ENCODE results near the gene FHOD3.

- TF ChIP-seq CTCF (IDR thresholded peaks at IDR 0.05; ENCODE audit: insufficient read depth, low read length) (no peak), SPI1 (IDR thresholded peaks at IDR 0.05; ENCODE audit: borderline replicate concordance, low read depth) (no peak), REST (IDR thresholded peaks at IDR 0.05; ENCODE audit: insufficient replicate concordance, low read depth) (no peak), POLR2AphosphoS5 (IDR thresholded peaks at IDR 0.05; ENCODE audit: low read depth) (no peak)
These were observed 221.8 kb downstream of the FHOD3 start for GRCh38 chr18:36519358-36519757.
